ENCODE data around the gene GOPC. TPM values are rescaled to one million over a fixed set of nuclear protein-coding genes. Genes with fewer than 3 reads are reported as not detected.
"Not testable (repeated sequence)": the region's sequence is repeated elsewhere in the genome, so short reads cannot be mapped to it uniquely, and the experiment has no call there.

Gene GOPC
- total and polyA plus RNA-seq, 7 donors, result 8.7 to 18.2 (median 14.9) TPM

DNA sequence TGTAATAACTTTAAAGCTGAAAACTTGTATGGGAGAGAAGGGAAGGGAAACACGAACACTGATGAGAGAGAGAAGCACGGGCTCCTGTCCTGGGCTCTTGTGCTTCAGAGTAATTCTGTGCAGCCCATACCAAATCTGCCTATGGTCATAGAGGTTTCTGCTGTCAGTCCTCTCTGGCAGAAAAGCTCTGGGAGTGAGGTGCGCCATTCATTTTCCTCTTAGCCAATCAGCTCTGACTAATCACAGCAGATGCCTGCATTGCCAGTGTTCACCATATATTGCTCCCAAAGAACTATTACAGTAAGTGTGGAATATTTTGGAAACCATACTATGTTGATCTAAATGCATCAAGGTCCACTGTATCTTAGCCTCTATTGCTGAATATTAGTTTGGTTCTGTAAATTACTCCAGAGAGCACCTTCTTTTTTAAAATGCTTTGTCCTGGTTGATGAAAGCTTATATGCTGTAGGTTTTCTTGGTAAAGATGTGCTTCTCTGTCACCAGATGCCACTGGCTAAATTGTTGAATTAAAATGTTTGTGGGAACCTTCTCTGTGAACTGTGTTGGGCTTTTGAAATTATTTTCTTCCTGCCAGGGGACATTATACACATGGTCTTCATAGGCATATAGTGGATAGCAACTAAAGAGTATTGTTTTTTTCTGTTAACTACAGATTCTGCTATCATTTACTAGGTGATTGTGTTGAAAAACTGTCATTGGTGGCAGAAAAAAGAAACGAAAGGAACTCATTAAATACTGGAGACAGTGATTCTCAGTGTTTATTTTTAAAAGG is 81.5 kb downstream of the GOPC start:
- WGBS, 3 donors, result 92 to 95% (median 94%) methylated on average over 4 of the region's 4 CpGs
- no peak for ATAC-seq
- H3K9me3 ChIP-seq, result no peaks in the 10 kb centered on the region
- H3K27ac ChIP-seq, result no peak overlapping the region
- TF ChIP-seq CTCF (IDR thresholded peaks at IDR 0.05), result no peak
- no peak overlapping the region for H3K4me3 ChIP-seq
- H3K36me3 ChIP-seq (ENCODE audit: insufficient read depth in 1 of 2, low read depth in 1 of 2), result peaks cover 4 to 18% of the 10 kb centered on the region in 2 donors
- DNase-seq, result no peak
- H3K27me3 ChIP-seq (ENCODE audit: insufficient read depth in 3 of 3, low read length in 2 of 3), result no peaks in the 10 kb centered on the region
- H3K4me1 ChIP-seq, result no peaks in the 10 kb centered on the region
- intact Hi-C loops (cut with DNase I), result no loop called here

- intact Hi-C loops (cut with DNase I), result no loop called here
- no peaks in the 10 kb centered on the region for H3K9me3 ChIP-seq
- peaks cover under 1% of the 10 kb centered on the region for H3K4me1 ChIP-seq
- no peaks in the 10 kb centered on the region for H3K27me3 ChIP-seq (ENCODE audit: insufficient read depth in 3 of 3, low read length in 2 of 3)
- H3K36me3 ChIP-seq (ENCODE audit: insufficient read depth in 1 of 2, low read depth in 1 of 2), result peaks cover 4 to 10% of the 10 kb centered on the region in 2 donors
- 94 to 98% (median 97%) methylated on average over 6 of the region's 6 CpGs for WGBS, 3 donors
- TF ChIP-seq CTCF (IDR thresholded peaks at IDR 0.05), result no peak
- no peak overlapping the region for H3K27ac ChIP-seq
- no peak for ATAC-seq
- no peak for DNase-seq
- no peak overlapping the region for H3K4me3 ChIP-seq
Observed at GRCh38 chr6:117518870-117519269, 83.4 kb downstream of the GOPC start.

DNA sequence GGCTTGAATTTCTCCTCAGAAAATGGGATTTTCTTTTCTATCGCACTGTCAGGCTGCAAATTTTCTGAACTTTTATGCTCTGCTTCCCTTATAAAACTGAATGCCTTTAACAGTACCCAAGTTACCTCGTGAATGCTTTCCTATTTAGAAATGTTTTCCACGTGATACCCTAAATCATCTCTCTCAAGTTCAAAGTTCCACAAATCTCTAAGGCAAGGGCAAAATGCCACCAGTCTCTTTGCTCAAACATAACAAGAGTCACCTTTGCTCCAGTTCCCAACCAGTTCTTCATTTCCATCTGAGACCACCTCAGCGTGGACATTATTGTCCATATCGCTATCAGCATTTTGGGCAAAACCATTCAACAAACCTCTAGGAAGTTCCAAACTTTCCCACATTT is 84.3 kb downstream of the GOPC start:
- H3K9me3 ChIP-seq; intact Hi-C loops (cut with DNase I); DNase-seq; H3K27ac ChIP-seq; H3K27me3 ChIP-seq (ENCODE audit: insufficient read depth in 3 of 3, low read length in 2 of 3); ATAC-seq; H3K4me3 ChIP-seq; H3K36me3 ChIP-seq (ENCODE audit: insufficient read depth in 1 of 2, low read depth in 1 of 2); H3K4me1 ChIP-seq: not testable (repeated sequence)
- 91 to 92% (median 92%) methylated on average over 5 of the region's 5 CpGs for WGBS, 3 donors

- H3K4me1 ChIP-seq, result peaks cover 16% of the 10 kb centered on the region
- no peaks in the 10 kb centered on the region for H3K27me3 ChIP-seq (ENCODE audit: insufficient read depth in 3 of 3, low read length in 2 of 3)
- no peak overlapping the region for H3K4me3 ChIP-seq
- no peak for ATAC-seq
- intact Hi-C loops (cut with DNase I), result no loop called here
- peaks cover 0 to 1% of the 10 kb centered on the region in 2 donors for H3K36me3 ChIP-seq (ENCODE audit: insufficient read depth in 1 of 2, low read depth in 1 of 2)
- DNase-seq, result no peak
- no peak for TF ChIP-seq CTCF (IDR thresholded peaks at IDR 0.05)
- no peak overlapping the region for H3K27ac ChIP-seq
- H3K9me3 ChIP-seq, result no peaks in the 10 kb centered on the region
Observed at GRCh38 chr6:117515326-117515725, 87.0 kb downstream of the GOPC start.

DNA sequence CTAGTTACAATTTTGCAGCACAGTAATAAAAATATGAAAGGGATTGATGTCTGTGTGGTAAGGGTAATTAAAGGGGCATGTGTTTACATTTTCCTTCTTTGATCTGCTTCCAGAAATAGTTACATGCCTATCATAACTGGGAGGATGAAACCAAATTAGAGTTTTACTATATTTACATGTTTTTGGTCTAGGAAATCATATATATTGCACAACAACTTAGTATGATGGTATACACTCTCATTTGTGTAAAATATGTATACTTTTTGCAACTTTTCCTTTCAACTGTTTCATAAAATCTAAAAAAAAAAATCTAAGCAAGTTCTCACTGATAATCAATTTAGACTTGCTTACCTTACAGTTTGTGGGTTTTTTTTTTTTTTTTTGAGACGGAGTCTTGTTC is 87.7 kb downstream of the GOPC start:
- TF ChIP-seq CTCF (IDR thresholded peaks at IDR 0.05), result no peak
- H3K9me3 ChIP-seq, result no peaks in the 10 kb centered on the region

More for the DNA sequence above, 87.7 kb downstream of the GOPC start:
- Histone ChIP-seq H3K36me3 (ENCODE audit: insufficient read depth in 1 of 2, low read depth in 1 of 2) (no peaks in the 10 kb centered on the region), H3K27me3 (ENCODE audit: insufficient read depth in 3 of 3, low read length in 2 of 3) (no peaks in the 10 kb centered on the region), H3K4me1 (peaks cover 16% of the 10 kb centered on the region), H3K27ac (no peak overlapping the region), H3K4me3 (no peak overlapping the region)
- DNase-seq (no peak), ATAC-seq (no peak)
- intact Hi-C loops (cut with DNase I), result no loop called here
- WGBS, 3 donors, result 90 to 100% (median 100%) methylated on average over 1 of the region's 1 CpG

Measured in psoas muscle (tissue), 8 donors.